Activated CD4-positive, alpha-beta T cell treated with anti-CD3 and anti-CD28 coated beads for 1 hour (primary cell): ENCODE results near the gene ZNF213.
"Not testable (repeated sequence)": the region's sequence is repeated elsewhere in the genome, so short reads cannot be mapped to it uniquely, and the experiment has no call there.

ENCODE experiments used
- DNase-seq: peaks from one replicate; pipeline ENCODE4 v3.0.0-alpha.2; 2020

Gene ZNF213

GRCh38 chr16:3129137-3130131 is 5.4 kb upstream of the ZNF213 start:
- peak; percentile 61 for DNase-seq

DNA sequence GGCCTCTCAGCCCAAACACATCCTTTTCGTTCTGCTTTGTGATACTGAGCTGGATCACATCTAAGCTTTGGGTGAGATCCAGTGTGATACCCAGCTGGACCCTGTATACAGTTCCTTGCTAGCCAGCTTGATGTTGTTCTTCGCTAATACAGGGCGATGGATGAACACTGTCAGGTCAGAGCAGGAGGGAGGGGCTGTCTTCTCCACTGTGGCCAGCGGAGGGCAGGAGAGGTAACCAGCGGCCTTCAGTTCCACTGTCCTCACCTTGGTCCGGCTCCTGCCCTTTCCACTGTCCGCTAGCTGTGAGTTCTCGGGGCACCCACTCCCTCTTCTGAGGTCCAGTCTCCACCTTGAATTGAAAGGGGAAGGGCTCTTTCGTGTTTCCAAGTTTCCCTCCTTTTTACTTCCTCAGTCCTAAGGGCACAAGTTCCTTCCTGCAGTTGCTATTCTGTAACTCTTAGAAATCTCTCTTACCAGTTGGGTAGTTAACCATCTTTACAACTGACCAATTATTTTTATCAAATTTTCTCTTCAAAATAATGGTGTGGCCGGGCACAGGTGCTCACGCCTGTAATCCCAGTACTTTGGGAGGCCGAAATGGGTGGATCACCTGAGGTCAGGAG is 3.0 kb upstream of the ZNF213 start:
- no peak for DNase-seq

- DNase-seq: no peak
Measured at GRCh38 chr16:3133844-3134243, 985 bp upstream of the ZNF213 start.

GRCh38 chr16:3135126-3135715 is 392 bp downstream of the ZNF213 start:
- no peak for DNase-seq

DNA sequence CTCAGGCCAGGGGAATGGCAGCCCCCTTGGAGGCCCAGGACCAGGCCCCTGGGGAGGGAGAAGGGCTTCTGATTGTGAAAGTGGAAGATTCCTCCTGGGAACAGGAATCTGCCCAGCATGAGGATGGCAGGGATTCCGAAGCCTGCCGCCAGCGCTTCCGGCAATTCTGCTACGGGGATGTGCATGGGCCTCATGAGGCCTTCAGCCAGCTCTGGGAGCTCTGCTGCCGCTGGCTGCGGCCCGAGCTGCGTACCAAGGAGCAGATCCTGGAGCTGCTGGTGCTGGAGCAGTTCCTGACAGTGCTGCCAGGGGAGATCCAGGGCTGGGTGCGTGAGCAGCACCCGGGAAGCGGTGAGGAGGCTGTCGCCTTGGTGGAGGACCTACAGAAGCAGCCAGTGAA is 2.4 kb downstream of the ZNF213 start:
- no peak for DNase-seq

DNA sequence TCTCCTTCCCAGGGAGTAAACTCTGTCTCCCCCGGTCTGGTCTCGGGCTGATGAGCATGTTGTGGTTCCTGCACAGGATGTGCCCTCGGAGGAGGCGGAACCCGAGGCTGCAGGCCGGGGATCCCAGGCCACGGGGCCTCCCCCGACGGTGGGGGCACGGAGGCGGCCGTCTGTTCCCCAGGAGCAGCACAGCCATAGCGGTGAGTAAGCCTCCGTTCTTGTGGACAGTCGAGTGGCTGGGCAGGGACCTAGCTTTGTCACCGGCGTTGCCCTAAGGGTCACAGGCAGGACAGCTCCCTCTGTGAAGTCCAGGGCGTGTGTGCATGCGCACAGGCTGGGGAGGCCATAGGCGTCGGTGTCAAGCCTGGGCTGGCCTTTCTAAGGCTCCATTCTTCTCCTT is 3.5 kb downstream of the ZNF213 start:
- no peak for DNase-seq

- no peak for DNase-seq
Measured at GRCh38 chr16:3138823-3139426, 4.1 kb downstream of the ZNF213 start.

DNA sequence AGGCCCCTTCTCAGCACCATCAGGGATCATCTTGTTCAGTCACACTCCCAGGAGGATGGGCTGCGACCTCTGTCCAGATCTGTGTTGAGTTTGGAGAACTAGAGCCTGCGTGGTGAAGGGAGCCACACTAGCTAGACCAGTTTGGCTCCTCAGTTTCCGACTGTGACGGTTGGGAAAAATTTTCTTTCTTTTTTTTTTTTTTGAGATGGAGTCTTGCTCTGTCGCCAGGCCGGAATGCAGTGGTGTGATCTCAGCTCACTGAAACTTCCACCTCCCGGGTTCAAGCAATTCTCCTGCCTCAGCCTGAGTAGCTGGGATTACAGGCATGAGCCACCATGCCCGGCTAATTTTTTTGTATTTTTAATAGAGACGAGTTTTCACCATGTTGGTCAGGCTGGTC is 4.7 kb downstream of the ZNF213 start:
- DNase-seq: not testable (repeated sequence)

DNA sequence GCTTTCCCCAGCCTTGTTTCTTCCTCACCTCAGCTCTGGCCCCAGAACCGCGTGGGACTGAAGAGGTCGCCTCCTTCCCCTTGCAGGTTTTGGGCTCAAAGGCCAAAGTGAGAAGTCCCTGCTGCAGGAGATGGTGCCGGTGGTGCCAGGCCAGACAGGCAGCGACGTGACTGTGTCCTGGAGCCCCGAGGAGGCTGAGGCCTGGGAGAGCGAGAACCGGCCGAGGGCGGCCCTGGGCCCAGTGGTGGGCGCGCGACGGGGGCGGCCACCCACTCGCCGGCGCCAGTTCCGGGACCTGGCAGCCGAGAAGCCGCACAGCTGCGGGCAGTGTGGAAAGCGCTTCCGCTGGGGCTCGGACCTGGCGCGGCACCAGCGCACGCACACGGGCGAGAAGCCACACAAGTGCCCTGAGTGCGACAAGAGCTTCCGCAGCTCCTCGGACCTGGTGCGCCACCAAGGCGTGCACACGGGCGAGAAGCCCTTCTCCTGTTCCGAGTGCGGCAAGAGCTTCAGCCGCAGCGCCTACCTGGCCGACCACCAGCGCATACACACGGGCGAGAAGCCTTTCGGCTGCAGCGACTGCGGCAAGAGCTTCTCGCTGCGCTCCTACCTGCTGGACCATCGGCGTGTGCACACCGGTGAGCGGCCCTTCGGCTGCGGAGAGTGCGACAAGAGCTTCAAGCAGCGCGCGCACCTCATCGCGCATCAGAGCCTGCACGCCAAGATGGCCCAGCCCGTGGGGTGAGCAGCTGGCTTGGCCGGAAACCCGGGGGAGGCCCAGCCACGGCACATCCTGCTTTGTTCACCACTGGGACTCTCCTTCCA is 6.0 kb downstream of the ZNF213 start:
- no peak for DNase-seq

- no peak for DNase-seq
Measured at GRCh38 chr16:3141781-3142311, 7.0 kb downstream of the ZNF213 start.

GRCh38 chr16:3142327-3142726 is 7.5 kb downstream of the ZNF213 start:
- no peak for DNase-seq

DNA sequence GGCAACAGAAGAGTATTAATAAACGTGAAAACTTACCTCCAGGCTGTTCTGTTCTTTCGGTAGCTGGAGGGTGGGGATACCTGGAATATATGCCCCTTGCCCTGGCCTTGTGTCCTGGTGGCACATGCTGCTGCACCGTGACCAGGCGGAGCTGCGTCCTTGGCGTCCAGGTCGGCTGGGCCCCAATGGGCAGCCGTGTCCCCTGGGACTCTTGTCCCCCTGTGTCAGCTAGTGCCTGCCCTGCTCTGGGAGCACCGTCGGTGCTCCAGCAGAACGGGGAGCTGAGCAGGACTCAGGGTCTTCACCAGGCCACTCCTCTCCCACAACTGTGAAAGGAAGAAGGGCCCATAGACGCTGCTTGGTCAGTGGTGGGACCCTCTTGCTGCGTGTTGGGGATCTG is 7.9 kb downstream of the ZNF213 start:
- no peak for DNase-seq

DNA sequence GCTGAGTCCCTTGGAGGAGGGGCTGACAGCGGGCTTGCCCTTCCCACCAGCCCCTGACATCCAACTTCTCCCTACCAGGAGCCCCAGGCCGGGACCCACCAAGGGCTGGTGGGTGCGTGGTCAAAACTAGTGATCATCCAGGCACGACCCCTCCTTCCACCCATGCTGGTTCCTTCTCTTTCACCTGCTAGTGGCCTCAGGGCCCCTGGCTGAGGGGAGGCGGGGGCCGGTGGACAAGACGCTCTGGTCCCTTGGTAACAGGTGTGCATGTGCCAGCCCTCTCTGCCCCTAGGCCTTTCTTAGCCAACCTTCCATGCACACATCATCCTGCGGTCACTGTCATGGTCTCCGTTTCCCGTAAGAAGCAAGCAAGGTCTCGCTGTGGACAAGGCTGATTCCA is 8.4 kb downstream of the ZNF213 start:
- DNase-seq: no peak

GRCh38 chr16:3143598-3144320 is 8.9 kb downstream of the ZNF213 start:
- DNase-seq: no peak

- no peak for DNase-seq
Measured at GRCh38 chr16:3144321-3144983, 9.6 kb downstream of the ZNF213 start.

DNA sequence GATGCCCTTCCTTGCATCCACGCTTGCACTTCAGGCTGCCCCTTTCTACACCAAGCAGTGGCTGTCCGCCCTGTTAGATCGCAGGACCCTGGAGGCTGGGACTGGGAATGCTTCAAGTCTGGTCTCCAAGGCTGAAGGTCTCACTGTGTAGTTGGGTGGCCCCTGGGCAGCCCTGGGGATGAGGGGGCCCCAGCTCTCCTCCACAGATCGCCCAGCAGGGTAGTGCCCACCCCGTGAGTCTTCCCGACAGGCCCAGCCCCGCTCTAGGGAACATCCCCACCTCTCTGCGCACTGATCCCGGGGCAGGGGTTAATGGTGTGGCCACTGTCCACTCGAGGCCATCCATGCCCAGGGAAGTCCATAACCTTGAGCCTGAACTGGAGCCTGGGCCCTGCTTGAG is 10.3 kb downstream of the ZNF213 start:
- DNase-seq: no peak

DNA sequence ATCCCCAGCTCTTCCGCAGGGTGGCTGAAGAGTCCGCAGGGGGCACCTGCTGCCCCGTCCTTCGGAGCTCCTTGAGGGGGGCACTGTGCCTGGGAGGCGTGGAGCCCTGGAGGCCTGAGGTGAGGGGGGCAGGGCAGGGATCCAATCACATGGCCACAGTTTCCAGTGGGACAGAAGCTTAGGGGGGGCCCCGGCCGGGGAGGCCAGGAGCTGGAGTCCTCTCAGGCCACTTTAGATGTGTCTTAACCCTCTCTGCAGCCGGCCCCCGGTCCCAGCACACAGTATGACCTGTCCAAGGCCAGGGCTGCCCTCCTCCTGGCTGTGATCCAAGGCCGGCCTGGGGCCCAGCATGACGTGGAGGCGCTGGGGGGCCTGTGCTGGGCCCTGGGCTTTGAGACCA is 10.8 kb downstream of the ZNF213 start:
- no peak for DNase-seq

- DNase-seq: no peak
Measured at GRCh38 chr16:3147046-3147756, 12.4 kb downstream of the ZNF213 start.

DNA sequence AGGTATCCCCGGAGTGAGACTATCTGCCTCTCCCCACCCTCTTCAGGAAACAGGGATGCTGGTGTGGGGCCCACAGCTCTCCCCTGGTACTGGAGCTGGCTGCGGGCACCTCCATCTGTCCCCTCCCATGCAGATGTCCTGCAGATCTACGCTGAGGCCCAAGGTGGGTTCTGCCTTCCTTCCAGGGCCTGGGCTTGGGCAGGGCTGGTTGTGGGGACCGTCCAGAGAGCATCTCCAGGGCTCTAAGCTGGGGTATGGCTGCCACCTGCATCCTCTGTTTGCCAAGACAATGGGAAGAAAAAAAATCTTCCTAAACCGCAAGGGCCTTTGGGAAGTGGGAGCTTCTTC is 12.9 kb downstream of the ZNF213 start:
- no peak for DNase-seq
